ENCODE measurements around the gene PCED1B.
"Not testable (repeated sequence)": the region's sequence is repeated elsewhere in the genome, so short reads cannot be mapped to it uniquely, and the experiment has no call there.

The PCED1B gene

DNA sequence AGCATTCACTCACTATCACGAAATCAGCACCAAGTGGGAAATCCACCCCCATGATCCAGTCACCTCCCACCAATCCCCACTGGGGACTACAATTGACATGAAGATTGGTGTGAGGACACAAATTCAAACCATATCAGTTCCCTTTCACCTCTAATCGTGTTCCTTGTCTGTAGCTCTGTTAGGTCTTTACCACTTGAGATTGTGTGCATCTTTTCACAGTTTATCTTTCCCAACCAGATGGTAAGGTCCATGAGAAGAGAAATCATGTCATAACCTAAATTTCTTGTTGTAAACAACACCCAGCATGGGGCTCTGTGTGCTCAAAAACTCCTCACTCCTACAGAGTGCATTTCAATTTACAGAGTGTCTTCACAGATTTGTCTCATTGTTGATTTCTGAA is 27.1 kb upstream of the PCED1B start:
- Mint-ChIP-seq H3K27me3 (ENCODE audit: low read depth, poor library complexity) (no peaks in the 10 kb centered on the region), H3K36me3 (ENCODE audit: low read depth) (peaks cover 11% of the 10 kb centered on the region), H3K4me3 (no peak overlapping the region), H3K9me3 (peaks cover 16% of the 10 kb centered on the region), H3K4me1 (no peaks in the 10 kb centered on the region), H3K27ac (no peak overlapping the region)
- no peak for DNase-seq
- TF ChIP-seq, protein P1, sequence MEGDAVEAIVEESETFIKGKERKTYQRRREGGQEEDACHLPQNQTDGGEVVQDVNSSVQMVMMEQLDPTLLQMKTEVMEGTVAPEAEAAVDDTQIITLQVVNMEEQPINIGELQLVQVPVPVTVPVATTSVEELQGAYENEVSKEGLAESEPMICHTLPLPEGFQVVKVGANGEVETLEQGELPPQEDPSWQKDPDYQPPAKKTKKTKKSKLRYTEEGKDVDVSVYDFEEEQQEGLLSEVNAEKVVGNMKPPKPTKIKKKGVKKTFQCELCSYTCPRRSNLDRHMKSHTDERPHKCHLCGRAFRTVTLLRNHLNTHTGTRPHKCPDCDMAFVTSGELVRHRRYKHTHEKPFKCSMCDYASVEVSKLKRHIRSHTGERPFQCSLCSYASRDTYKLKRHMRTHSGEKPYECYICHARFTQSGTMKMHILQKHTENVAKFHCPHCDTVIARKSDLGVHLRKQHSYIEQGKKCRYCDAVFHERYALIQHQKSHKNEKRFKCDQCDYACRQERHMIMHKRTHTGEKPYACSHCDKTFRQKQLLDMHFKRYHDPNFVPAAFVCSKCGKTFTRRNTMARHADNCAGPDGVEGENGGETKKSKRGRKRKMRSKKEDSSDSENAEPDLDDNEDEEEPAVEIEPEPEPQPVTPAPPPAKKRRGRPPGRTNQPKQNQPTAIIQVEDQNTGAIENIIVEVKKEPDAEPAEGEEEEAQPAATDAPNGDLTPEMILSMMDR (IDR thresholded peaks at IDR 0.05), result no peak

DNA sequence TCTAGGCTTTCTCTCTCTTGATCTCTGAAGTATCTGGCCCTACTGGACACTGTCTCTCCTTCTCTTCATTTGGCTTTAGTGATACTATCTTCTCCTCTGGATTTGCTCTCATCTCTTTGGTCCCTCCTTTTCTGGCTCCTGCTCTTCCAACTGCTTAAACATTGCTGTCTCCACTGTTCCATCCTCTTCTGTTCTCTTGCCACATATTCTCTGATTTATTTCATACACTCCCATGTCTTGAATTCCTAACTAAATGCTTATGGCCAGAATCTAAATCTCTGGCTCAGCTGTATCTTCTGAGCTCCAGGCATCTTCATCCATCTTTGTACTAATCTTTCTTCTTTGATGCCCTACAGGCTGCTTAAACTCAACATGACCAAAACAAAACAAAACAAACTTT is 25.5 kb upstream of the PCED1B start:
- no peak for DNase-seq
- Mint-ChIP-seq H3K36me3 (ENCODE audit: low read depth) (peaks cover 11% of the 10 kb centered on the region), H3K27ac (no peak overlapping the region), H3K27me3 (ENCODE audit: low read depth, poor library complexity) (peaks cover 5% of the 10 kb centered on the region), H3K4me1 (no peaks in the 10 kb centered on the region), H3K4me3 (no peak overlapping the region), H3K9me3 (peaks cover 31% of the 10 kb centered on the region)
- TF ChIP-seq, protein P1 (IDR thresholded peaks at IDR 0.05), result no peak

DNA sequence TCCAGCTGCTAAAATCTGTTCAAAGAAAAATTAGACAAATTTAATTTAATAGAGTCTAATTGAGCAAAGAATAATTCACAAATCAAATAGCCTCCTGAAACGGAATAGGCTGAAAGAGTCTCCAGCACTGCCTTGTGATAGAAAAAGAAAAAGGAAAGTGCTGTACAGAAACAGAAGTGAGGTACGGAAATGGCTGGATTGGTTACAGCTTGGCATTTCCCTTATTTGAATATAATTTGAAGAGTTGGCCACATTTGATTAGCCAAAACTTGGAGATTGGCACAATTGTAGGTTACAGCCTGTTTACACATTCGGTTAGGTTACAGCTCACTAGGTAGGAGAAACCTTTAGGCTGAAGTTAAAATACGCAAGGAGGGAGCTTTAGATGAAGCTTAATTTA is 24.8 kb upstream of the PCED1B start:
- Mint-ChIP-seq H3K27ac (no peak overlapping the region), H3K36me3 (ENCODE audit: low read depth) (peaks cover 11% of the 10 kb centered on the region)

DNA sequence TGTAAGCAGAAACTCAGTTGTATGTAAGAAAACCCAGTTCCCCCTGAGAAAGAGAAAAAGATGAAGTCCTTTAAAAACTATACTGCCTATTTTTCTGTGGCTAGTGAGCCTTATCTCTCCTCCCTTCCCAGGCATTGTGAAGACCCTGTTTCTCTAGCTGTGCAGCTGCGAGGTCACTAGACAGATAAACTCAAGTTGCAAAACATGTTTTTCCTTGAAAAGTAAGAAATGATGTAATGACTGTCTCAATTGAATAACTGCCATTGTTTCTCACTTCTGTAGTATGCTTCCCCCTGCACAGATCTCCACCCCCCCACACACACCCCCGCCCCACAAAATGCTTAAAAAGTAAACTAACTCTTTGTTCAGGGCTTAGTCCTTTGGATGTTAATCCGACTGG is 23.6 kb upstream of the PCED1B start:
- not testable (repeated sequence) for H3K27me3 Mint-ChIP-seq (ENCODE audit: low read depth, poor library complexity); H3K4me3 Mint-ChIP-seq

More for the DNA sequence above, 24.8 kb upstream of the PCED1B start:
- no peak for DNase-seq
- TF ChIP-seq, protein P1 (IDR thresholded peaks at IDR 0.05), result no peak
- no peak overlapping the region for H3K4me3 Mint-ChIP-seq
- H3K9me3 Mint-ChIP-seq, result peaks cover 34% of the 10 kb centered on the region
- no peaks in the 10 kb centered on the region for H3K4me1 Mint-ChIP-seq
- peaks cover 5% of the 10 kb centered on the region for H3K27me3 Mint-ChIP-seq (ENCODE audit: low read depth, poor library complexity)

DNA sequence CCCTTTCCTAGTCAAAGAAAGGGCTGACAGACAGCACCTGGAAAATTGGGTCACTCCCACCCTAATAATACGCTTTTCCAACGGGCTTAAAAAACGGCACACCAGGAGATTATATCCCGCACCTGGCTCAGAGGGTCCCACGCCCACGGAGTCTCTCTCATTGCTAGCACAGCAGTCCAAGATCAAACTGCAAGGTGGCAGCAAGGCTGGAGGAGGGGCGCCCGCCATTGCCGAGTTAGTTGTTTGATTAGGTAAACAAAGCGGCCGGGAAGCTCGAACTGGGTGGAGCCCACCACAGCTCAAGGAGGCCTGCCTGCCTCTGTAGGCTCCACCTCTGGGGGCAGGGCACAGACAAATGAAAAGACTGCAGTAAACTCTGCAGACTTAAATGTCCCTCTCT is 22.5 kb upstream of the PCED1B start:
- not testable (repeated sequence) for DNase-seq; H3K4me1 Mint-ChIP-seq; H3K36me3 Mint-ChIP-seq (ENCODE audit: low read depth); H3K27me3 Mint-ChIP-seq (ENCODE audit: low read depth, poor library complexity); H3K27ac Mint-ChIP-seq; H3K4me3 Mint-ChIP-seq
- H3K9me3 Mint-ChIP-seq, result peaks cover 40% of the 10 kb centered on the region

More for the DNA sequence above, 23.6 kb upstream of the PCED1B start:
- not testable (repeated sequence) for DNase-seq, H3K4me1 Mint-ChIP-seq, H3K27ac Mint-ChIP-seq
- Mint-ChIP-seq H3K9me3 (peaks cover 31% of the 10 kb centered on the region), H3K36me3 (ENCODE audit: low read depth) (peaks cover 11% of the 10 kb centered on the region)

DNA sequence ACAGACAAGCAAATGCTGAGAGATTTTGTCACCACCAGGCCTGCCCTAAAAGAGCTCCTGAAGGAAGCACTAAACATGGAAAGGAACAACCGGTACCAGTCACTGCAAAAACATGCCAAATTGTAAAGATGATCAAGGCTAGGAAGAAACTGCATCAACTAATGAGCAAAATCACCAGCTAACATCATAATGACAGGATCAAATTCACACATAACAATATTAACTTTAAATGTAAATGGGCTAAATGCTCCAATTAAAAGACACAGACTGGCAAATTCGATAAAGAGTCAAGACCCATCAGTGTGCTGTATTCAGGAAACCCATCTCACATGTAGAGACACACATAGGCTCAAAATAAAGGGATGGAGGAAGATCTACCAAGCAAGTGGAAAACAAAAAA is 20.8 kb upstream of the PCED1B start:
- H3K9me3 Mint-ChIP-seq, result peaks cover 46% of the 10 kb centered on the region
- not testable (repeated sequence) for H3K27ac Mint-ChIP-seq; H3K4me1 Mint-ChIP-seq; H3K36me3 Mint-ChIP-seq (ENCODE audit: low read depth); H3K4me3 Mint-ChIP-seq; DNase-seq; H3K27me3 Mint-ChIP-seq (ENCODE audit: low read depth, poor library complexity)

DNA sequence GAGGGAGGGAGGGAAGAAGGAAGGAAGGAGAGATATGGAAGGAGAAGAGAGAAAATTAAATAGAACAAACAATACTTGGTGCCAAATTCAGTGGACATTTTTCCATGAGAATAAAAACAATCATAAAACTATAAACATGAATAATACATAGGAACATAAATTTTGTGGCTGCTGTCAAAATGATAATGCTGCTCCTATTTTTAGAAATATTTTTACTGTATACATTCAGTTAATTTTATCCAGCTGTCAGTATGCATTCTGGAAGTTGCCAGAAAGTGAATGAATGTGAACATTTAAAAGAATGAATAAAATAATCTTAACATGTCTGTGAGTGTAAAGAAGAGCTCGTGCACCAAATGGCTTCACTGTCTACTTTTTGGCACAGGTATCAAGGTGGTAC is 13.9 kb upstream of the PCED1B start:
- H3K9me3 Mint-ChIP-seq, result peaks cover 18% of the 10 kb centered on the region
- no peak for DNase-seq
- no peak overlapping the region for H3K27ac Mint-ChIP-seq
- no peaks in the 10 kb centered on the region for H3K36me3 Mint-ChIP-seq (ENCODE audit: low read depth)
- peaks cover 7% of the 10 kb centered on the region for H3K27me3 Mint-ChIP-seq (ENCODE audit: low read depth, poor library complexity)
- TF ChIP-seq, protein P1 (IDR thresholded peaks at IDR 0.05), result no peak
- peaks cover 20% of the 10 kb centered on the region for H3K4me1 Mint-ChIP-seq
- H3K4me3 Mint-ChIP-seq, result no peak overlapping the region

Data from nephron progenitor cell (in vitro differentiated cells).